Esophagus squamous epithelium (tissue), 5 donors: ENCODE results near the gene ANO3. TPM values are rescaled to one million over a fixed set of nuclear protein-coding genes. Genes with fewer than 3 reads are reported as not detected.

Experiments used
- DNase-seq: peaks from one replicate; lab custom pipeline; 2025; lab: John Stamatoyannopoulos, UW
- H3K27ac ChIP-seq, 4 donors: fragments of 200-600 bp; sonication (generic); one replicate each; pipeline ENCODE4 v1.5.1; 2016 to 2019; ENCODE audit warnings: mild to moderate bottlenecking in 1 of 4
- H3K27me3 ChIP-seq, 4 donors: fragments of 200-600 bp; sonication (generic); 1 replicate in 3 of 4; 2 replicates in 1 of 4; pipeline versions ENCODE4 v1.5.1 to v1.6.0; 2017 to 2021; ENCODE audit warnings: antibody characterized with exemption in 1 of 4
- H3K36me3 ChIP-seq, 3 donors: fragments of 200-600 bp; sonication (generic); one replicate each; pipeline ENCODE4 v1.5.1; 2016 to 2019
- H3K4me1 ChIP-seq, 3 donors: fragments of 200-600 bp; sonication (generic); one replicate each; pipeline ENCODE4 v1.5.1; 2017 to 2019
- H3K4me3 ChIP-seq, 4 donors: fragments of 200-600 bp; sonication (generic); 1 replicate in 3 of 4; 2 replicates in 1 of 4; pipeline ENCODE4 v1.5.1; 2016 to 2019; ENCODE audit warnings: mild to moderate bottlenecking in 2 of 4, moderate library complexity in 1 of 4
- H3K9me3 ChIP-seq, 3 donors: fragments of 200-600 bp; sonication (generic); one replicate each; pipeline ENCODE4 v1.5.1; 2016 to 2019
- POLR2A ChIP-seq, 4 donors: fragments of 450-650 bp; IDR thresholded peaks; one replicate each; pipeline ENCODE4 v1.6.1; 2017; ENCODE audit warnings: antibody characterized with exemption in 4 of 4, mild to moderate bottlenecking in 4 of 4, moderate library complexity in 3 of 4
- WGBS, 2 donors: methylation state at CpG; one replicate each; pipeline ENCODE4 v1.1.5; 2018; 5-methylcytosine and 5-hydroxymethylcytosine counted together
- intact Hi-C: fragments of 100-400 bp; cut with DNase I; formaldehyde crosslinking; loops from one replicate; pipeline ENCODE4 v1.15.0; 2022
- total RNA-seq, 4 donors: library from RNA; depleted of rRNA; stranded (reverse); fragments of >200 nt; gene quantifications; one replicate each; pipeline ENCODE4 v1.1.0, GENCODE V29; 2016
- TF ChIP-seq, protein P1 (sequence below), 6 experiments: fragments of 450-650 bp in 4 of 6; fragments of 200-600 bp in 2 of 6; sonication (generic) in 2 of 6; IDR thresholded peaks; one replicate each; pipeline ENCODE4 v1.5.1; 2016 to 2019; ENCODE audit warnings: antibody characterized with exemption in 6 of 6, mild to moderate bottlenecking in 4 of 6, moderate library complexity in 4 of 6
- donor health status: DM: yes; HTN: yes; CAD: no.

ANO3 gene
- total RNA-seq, 4 donors from 2014 or later, result not detected

DNA sequence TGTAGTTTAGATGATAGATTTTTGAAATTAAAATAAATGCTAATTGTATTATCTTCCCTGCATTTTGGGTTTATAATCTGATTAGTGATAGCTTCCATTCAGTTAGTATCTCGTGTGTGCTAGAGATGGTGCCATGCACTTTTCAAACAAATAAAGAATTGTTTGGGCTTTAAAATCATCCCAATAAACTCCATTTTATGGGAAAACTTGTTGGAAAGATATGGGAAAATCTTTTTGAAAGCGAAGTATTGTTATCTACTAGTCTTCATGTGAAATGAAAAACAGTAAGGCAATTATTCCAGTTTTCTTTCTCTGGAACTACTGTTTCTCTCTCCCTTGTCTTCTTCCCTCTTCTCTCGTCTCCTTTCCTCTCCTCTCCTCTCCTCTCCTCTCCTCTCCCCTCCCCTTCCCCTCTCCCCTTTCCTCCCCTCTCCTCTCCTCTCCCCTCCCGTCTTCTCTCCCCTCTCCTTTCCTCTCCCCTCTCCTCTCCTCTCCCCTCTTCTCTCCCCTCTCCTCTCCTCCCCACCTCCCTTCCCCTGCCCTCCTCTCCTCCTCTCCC is 268.0 kb downstream of the ANO3 start:
- intact Hi-C loops, result no loop called here
- no peak for DNase-seq
- no peaks in the 10 kb centered on the region for H3K9me3 ChIP-seq
- H3K4me1 ChIP-seq, result no peaks in the 10 kb centered on the region
- H3K27ac ChIP-seq, result no peak overlapping the region
- no peaks in the 10 kb centered on the region for H3K36me3 ChIP-seq
- whole genome bisulfite sequencing, 2 donors, result 71 to 72% methylated on average over 3 of the region's 4 CpGs
- no peak for TF ChIP-seq POLR2A (IDR thresholded peaks at IDR 0.05)
- TF ChIP-seq, protein P1, sequence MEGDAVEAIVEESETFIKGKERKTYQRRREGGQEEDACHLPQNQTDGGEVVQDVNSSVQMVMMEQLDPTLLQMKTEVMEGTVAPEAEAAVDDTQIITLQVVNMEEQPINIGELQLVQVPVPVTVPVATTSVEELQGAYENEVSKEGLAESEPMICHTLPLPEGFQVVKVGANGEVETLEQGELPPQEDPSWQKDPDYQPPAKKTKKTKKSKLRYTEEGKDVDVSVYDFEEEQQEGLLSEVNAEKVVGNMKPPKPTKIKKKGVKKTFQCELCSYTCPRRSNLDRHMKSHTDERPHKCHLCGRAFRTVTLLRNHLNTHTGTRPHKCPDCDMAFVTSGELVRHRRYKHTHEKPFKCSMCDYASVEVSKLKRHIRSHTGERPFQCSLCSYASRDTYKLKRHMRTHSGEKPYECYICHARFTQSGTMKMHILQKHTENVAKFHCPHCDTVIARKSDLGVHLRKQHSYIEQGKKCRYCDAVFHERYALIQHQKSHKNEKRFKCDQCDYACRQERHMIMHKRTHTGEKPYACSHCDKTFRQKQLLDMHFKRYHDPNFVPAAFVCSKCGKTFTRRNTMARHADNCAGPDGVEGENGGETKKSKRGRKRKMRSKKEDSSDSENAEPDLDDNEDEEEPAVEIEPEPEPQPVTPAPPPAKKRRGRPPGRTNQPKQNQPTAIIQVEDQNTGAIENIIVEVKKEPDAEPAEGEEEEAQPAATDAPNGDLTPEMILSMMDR (IDR thresholded peaks at IDR 0.05), result no peak
- no peak overlapping the region for H3K4me3 ChIP-seq
- H3K27me3 ChIP-seq, result no peaks in the 10 kb centered on the region

DNA sequence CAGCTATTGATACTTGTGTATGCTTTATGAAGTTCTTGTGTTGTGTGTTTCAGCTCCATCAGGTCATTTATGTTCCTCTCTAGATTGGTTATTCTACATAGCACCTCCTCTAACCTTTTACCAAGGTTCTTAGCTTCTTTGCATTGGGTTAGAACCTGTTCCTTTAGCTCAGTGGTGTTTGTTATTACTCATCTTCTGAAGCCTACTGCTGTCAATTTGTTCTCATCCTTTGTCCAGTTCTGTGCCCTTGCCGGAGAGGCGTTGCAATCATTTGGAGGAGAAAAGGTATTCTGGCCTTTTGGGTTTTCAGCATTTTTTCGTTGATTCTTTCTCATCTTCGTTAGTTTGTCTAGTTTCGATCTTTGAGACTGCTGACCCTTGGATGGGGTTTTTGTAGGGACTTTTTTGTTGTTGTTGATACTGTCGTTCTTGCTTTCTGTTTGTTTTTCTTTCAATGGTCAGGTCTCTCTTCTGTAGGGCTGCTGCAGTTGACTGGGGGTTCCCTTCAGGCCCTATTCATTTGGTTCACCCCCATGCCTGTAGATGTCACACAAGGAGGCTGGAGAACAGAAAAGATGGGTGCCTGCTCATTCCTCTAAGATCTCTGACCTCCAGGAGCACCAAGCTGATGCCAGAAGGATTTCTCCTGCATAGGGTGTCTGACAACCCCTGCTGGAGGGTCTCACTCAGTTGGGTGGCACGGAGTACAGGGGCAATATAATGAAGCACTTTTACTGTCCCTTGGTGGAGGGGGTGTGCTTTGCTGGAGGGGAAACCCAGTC is 276.0 kb downstream of the ANO3 start:
- Histone ChIP-seq H3K4me1 (no peaks in the 10 kb centered on the region), H3K4me3 (no peak overlapping the region), H3K36me3 (no peaks in the 10 kb centered on the region), H3K27ac (no peak overlapping the region), H3K27me3 (no peaks in the 10 kb centered on the region), H3K9me3 (peaks cover 0 to 5% (median 0%) of the 10 kb centered on the region in 3 donors)
- TF ChIP-seq POLR2A (IDR thresholded peaks at IDR 0.05), result no peak
- TF ChIP-seq, protein P1 (IDR thresholded peaks at IDR 0.05), result no peak
- 65 to 87% methylated on average over 6 of the region's 7 CpGs for WGBS, 2 donors
- intact Hi-C loops, result no loop called here
- DNase-seq, result no peak

DNA sequence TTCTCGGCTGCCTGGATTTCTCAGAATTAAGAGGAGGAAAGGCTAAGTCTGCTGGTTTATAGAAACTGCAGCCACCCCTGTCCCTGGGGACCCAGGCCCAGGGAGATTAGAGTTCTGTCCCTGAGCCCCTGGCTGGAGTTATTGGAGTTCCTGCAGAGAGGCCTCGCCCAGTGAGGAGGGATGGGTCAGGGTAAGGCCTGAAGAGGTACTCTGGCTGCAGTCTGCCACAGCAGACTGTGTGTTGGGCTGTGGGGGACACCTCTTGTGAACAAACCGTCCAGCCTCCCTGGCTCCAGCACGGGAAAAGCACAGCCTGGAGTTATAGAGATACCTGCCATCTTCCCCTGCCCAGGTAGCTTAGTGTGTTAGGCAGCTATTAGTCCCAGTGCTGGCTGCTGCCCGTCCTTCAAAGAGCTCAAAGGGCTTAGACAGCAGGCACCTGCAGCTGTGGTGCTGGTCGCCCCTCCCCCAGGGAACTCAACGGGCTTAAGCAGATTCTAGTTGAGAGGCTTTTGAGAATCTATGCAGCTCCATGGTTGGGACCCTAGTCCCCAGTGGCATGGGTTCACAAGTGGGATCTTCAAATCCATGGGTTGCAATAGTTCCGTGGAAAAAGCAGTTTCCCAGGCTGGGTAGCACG is 276.7 kb downstream of the ANO3 start:
- Histone ChIP-seq H3K4me1 (no peaks in the 10 kb centered on the region), H3K27ac (no peak overlapping the region), H3K27me3 (no peaks in the 10 kb centered on the region), H3K9me3 (peaks cover 0 to 7% (median 0%) of the 10 kb centered on the region in 3 donors), H3K36me3 (no peaks in the 10 kb centered on the region), H3K4me3 (no peak overlapping the region)
- TF ChIP-seq, protein P1 (IDR thresholded peaks at IDR 0.05), result no peak
- no peak for TF ChIP-seq POLR2A (IDR thresholded peaks at IDR 0.05)
- WGBS, 2 donors, result 74 to 88% methylated on average over 5 to 6 of the region's 9 CpGs
- intact Hi-C loops, result no loop called here
- DNase-seq, result no peak

DNA sequence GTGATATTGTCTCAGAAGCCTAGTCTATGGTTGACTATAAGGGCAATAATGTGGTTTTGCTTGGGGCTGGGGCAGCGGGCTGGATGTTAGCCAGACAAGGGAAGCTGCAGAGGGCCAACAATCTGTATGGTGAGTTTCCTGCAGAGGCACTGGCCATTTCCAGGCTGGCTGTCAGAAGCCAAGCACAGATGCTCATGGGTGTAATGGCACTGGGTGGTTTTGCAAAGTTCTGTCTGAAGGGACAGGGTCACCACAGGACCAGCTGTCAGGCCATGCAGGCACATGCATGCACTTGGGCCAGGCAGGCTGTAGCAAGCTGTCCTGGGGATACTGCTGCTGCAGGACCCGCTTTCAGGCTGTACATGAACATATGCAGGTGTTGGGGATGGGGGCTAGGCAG is 281.8 kb downstream of the ANO3 start:
- 79% methylated on average over 2 of the region's 2 CpGs; no CpG with 5 or more reads in 1 of the 2 donors for WGBS, 2 donors

More for the DNA sequence above, 281.8 kb downstream of the ANO3 start:
- Histone ChIP-seq H3K4me1 (no peaks in the 10 kb centered on the region), H3K27me3 (no peaks in the 10 kb centered on the region), H3K4me3 (no peak overlapping the region), H3K27ac (no peak overlapping the region), H3K9me3 (peaks cover 0 to 12% (median 0%) of the 10 kb centered on the region in 3 donors), H3K36me3 (no peaks in the 10 kb centered on the region)
- no peak for DNase-seq
- intact Hi-C loops, result no loop called here
- TF ChIP-seq POLR2A (IDR thresholded peaks at IDR 0.05), result no peak
- TF ChIP-seq, protein P1 (IDR thresholded peaks at IDR 0.05), result no peak
